Subcutaneous abdominal adipose tissue (tissue), 5 donors: ENCODE measurements around the gene TRAPPC10.

Source experiments
- H3K27ac ChIP-seq: one replicate; pipeline ENCODE4 v1.7.0; 2013; ENCODE audit warnings: low read depth, mild to moderate bottlenecking, inconsistent platforms, low read length, moderate library complexity
- H3K27me3 ChIP-seq, 5 donors: one replicate each; pipeline ENCODE4 v1.7.0; 2013; ENCODE audit warnings: low read length in 5 of 5, inconsistent platforms in 1 of 5; ENCODE audit not compliant: control insufficient read depth in 5 of 5, insufficient read depth in 4 of 5
- H3K36me3 ChIP-seq, 5 donors: one replicate each; pipeline ENCODE4 v1.7.0; 2013; ENCODE audit warnings: low read length in 5 of 5; ENCODE audit not compliant: control insufficient read depth in 5 of 5, insufficient read depth in 5 of 5
- H3K4me1 ChIP-seq, 5 donors: one replicate each; pipeline ENCODE4 v1.7.0; 2013; ENCODE audit warnings: low read length in 5 of 5, mild to moderate bottlenecking in 3 of 5, moderate library complexity in 1 of 5; ENCODE audit not compliant: control insufficient read depth in 5 of 5, insufficient read depth in 5 of 5
- H3K4me3 ChIP-seq, 5 donors: one replicate each; pipeline ENCODE4 v1.7.0; 2013; ENCODE audit warnings: low read length in 5 of 5, low read depth in 1 of 5
- H3K9ac ChIP-seq, 5 donors: one replicate each; pipeline ENCODE4 v1.7.0; 2013; ENCODE audit warnings: low read length in 5 of 5, mild to moderate bottlenecking in 4 of 5, moderate library complexity in 3 of 5
- H3K9me3 ChIP-seq, 5 donors: one replicate each; pipeline ENCODE4 v1.7.0; 2013; ENCODE audit warnings: low read length in 5 of 5; ENCODE audit not compliant: control insufficient read depth in 5 of 5
- donor health status: healthy.
- donor health status: healthy.
- donor health status: healthy.
- donor health status: healthy.
- donor health status: healthy.

The TRAPPC10 gene

DNA sequence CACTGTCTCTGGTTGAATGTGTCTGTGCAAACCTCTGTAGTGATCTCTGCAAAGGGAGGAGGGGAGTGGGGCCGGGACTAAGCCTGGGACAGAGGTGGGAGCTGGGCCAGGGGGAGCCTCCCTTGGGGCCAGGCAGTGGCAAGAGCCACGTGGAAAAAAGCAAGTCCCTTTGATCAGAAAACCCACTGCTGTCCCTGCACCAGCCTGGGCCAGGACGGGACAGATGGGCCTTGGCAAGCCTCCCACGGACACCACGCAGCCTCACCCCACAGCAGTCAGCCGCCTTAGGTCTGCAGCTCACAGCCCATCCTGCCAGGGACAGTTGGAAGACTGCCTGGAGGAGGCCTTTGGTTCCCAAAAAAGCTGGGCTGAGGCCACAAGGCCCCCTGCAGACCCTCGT, 11.7 kb upstream of the TRAPPC10 start:
- peaks cover 0 to 2% (median 0%) of the 10 kb centered on the region in 5 donors for H3K9me3 ChIP-seq
- H3K9ac ChIP-seq: no peak overlapping the region
- no peaks in the 10 kb centered on the region for H3K36me3 ChIP-seq
- no peak overlapping the region for H3K27ac ChIP-seq
- H3K4me1 ChIP-seq: peaks cover 0 to 6% (median 0%) of the 10 kb centered on the region in 5 donors
- no peak overlapping the region for H3K4me3 ChIP-seq
- H3K27me3 ChIP-seq: peaks cover 0 to 6% (median 0%) of the 10 kb centered on the region in 5 donors

DNA sequence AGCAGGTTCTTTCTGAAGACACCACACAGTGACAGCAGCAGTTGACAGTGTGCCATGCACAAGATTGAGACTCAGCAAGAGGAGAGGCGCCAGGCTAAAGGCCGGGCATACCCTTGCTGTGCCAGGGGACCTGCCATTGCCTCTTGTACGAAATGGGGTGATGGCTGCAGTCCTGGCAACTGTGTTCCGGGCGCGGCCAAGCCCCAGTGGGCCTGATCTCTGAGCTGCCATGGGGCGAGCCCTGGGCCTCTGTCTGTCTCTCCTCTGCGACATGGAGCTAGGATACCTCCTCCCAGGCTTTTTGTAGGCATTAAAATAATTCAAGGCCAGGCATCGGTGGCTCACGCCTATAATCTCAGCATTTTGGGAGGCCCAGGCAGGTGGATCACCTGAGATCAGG, 9.6 kb upstream of the TRAPPC10 start:
- no peak overlapping the region for H3K27ac ChIP-seq
- no peak overlapping the region for H3K9ac ChIP-seq
- H3K36me3 ChIP-seq: no peaks in the 10 kb centered on the region
- peaks cover 0 to 12% (median 3%) of the 10 kb centered on the region in 5 donors for H3K4me1 ChIP-seq
- H3K9me3 ChIP-seq: peaks cover 0 to 2% (median 0%) of the 10 kb centered on the region in 5 donors
- no peaks in the 10 kb centered on the region for H3K27me3 ChIP-seq
- no peak overlapping the region for H3K4me3 ChIP-seq

DNA sequence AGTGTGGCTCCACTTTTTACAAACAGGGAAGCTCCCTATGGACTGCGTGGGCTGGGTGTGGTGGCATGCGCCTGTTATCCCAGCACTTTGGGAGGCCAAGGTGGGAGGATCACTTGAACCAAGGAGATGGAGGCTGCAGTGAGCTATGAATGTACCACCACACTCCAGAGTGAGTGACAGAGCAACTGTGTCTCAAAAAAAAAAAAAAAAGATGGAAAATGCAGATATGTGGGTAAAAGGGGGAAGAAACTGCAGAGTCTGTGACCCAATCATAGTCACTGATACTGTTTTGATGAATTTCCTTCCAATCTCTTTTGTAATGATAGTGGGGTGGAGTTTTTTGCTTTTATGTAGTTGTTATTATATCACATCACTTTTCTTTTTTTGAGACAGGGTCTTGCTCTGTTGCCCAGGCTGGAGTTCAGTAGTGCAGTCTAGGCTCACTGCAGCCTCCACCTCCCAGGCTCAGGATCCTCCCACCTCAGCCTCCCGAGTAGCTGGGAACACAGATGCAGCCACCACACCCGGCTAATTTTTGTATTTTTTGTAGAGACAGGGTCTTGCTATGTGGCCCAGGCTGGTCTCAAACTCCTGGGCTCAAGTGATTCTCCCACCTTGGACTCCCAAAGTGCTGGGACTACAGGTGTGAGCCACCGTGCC, 8.7 kb upstream of the TRAPPC10 start:
- no peaks in the 10 kb centered on the region for H3K36me3 ChIP-seq
- H3K4me3 ChIP-seq: no peak overlapping the region
- no peaks in the 10 kb centered on the region for H3K27me3 ChIP-seq
- H3K4me1 ChIP-seq: peaks cover 0 to 12% (median 3%) of the 10 kb centered on the region in 5 donors
- no peak overlapping the region for H3K27ac ChIP-seq
- H3K9me3 ChIP-seq: no peaks in the 10 kb centered on the region
- no peak overlapping the region for H3K9ac ChIP-seq

DNA sequence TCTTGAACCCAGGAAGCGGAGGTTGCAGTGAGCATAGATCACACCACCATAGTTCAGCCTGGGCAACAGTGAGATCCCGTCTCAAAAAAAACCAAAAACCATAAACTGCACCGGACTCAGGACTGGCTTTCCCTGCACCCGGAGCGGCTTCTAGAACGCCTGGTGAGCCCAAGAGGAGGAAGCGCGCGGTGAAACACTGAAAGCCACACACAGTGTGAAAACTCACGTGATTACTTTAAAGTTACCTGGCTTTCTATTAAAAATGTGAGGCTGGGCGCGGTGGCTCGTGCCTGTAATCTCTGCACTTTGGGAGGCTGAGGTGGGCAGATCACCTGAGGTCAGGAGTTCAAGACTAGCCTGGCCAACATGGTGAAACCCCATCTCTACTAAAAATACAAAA, 7.0 kb upstream of the TRAPPC10 start:
- no peaks in the 10 kb centered on the region for H3K27me3 ChIP-seq
- no peaks in the 10 kb centered on the region for H3K9me3 ChIP-seq
- no peak overlapping the region for H3K27ac ChIP-seq
- H3K4me1 ChIP-seq: peaks cover 0 to 12% (median 3%) of the 10 kb centered on the region in 5 donors
- H3K4me3 ChIP-seq: no peak overlapping the region
- no peak overlapping the region for H3K9ac ChIP-seq
- no peaks in the 10 kb centered on the region for H3K36me3 ChIP-seq

DNA sequence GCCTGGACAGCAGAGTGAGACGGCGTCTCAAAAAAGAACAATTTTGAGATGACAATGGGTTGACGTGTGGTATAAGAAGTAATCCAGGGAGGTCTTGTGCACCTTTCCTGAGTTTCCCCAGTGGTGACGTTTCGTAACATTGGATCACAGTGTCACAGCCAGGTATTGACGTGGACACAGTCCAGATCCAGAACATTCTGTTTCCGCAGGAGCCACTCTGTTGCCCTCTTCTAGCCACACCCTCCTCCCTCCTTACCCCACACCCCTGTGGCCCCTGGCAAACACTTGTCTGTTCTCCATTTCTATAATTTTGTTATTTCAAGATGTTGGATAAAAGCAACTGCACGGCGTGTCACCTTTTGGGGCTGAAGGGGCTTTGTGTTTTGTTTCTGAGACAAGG, 6.5 kb upstream of the TRAPPC10 start:
- no peak overlapping the region for H3K9ac ChIP-seq
- H3K4me1 ChIP-seq: peaks cover 0 to 7% (median 3%) of the 10 kb centered on the region in 5 donors
- H3K4me3 ChIP-seq: no peak overlapping the region
- H3K9me3 ChIP-seq: no peaks in the 10 kb centered on the region
- no peaks in the 10 kb centered on the region for H3K27me3 ChIP-seq
- H3K36me3 ChIP-seq: no peaks in the 10 kb centered on the region
- H3K27ac ChIP-seq: peak overlapping the region; percentile 30

- Histone ChIP-seq H3K36me3 (no peaks in the 10 kb centered on the region), H3K27me3 (no peaks in the 10 kb centered on the region), H3K4me3 (no peak overlapping the region), H3K9ac (no peak overlapping the region), H3K27ac (peak overlapping the region; percentile 30), H3K9me3 (no peaks in the 10 kb centered on the region), H3K4me1 (peaks cover 0 to 9% (median 3%) of the 10 kb centered on the region in 5 donors)
These were observed 6.0 kb upstream of the TRAPPC10 start for GRCh38 chr21:44006017-44006619.

DNA sequence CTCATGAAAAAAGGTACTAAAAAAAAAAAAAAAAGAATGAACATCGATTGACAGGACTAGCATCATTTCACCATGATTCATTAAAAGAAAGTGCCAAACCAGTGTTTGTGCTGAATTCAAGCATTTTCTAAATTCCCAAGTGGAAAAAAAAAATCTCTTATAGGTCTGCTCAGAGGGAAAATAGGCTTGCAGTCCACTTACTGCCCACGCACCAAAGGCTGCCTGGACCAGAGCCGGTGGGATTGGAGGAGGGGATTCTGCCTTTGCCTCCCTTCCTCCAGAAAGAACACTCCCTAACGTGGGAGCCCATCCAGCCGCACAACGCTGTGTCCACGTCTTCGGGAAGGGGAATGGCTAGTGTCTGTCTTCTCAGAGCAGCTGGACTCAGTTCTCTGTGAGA, 5.5 kb upstream of the TRAPPC10 start:
- no peaks in the 10 kb centered on the region for H3K36me3 ChIP-seq
- no peak overlapping the region for H3K4me3 ChIP-seq
- no peaks in the 10 kb centered on the region for H3K9me3 ChIP-seq
- peaks cover 0 to 11% (median 3%) of the 10 kb centered on the region in 5 donors for H3K4me1 ChIP-seq
- no peak overlapping the region for H3K27ac ChIP-seq
- no peaks in the 10 kb centered on the region for H3K27me3 ChIP-seq
- no peak overlapping the region for H3K9ac ChIP-seq

- no peak overlapping the region for H3K27ac ChIP-seq
- no peaks in the 10 kb centered on the region for H3K9me3 ChIP-seq
- H3K4me1 ChIP-seq: peaks cover 0 to 37% (median 29%) of the 10 kb centered on the region in 5 donors
- H3K36me3 ChIP-seq: no peaks in the 10 kb centered on the region
- no peaks in the 10 kb centered on the region for H3K27me3 ChIP-seq
- no peak overlapping the region for H3K4me3 ChIP-seq
- no peak overlapping the region for H3K9ac ChIP-seq
These were observed 1.7 kb upstream of the TRAPPC10 start for GRCh38 chr21:44010429-44010828.

DNA sequence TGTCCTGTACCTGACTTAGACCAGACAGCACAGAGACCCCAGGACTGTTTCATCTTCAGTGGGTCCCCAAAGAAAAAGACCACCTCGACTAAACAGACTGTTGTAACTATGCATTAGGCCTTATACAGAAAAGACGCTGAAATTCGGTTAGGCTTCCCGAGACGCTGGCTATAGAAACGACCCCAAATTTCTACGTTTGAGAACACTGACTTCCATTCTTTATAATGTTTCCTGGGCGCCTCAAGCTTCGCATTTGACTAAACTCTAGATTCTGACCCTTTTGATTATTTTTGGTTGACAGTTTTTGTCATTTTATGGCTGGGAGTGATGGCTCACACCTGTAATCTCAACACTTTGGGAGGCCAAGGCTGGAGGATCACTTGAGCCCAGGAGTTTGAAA, 986 bp upstream of the TRAPPC10 start:
- H3K4me3 ChIP-seq: peak overlapping the region in 4 of 5 donors; percentile 4 to 82 (median 79)
- H3K36me3 ChIP-seq: no peaks in the 10 kb centered on the region
- no peaks in the 10 kb centered on the region for H3K27me3 ChIP-seq
- H3K27ac ChIP-seq: peak overlapping the region; percentile 62
- peaks cover 0 to 43% (median 35%) of the 10 kb centered on the region in 5 donors for H3K4me1 ChIP-seq
- H3K9me3 ChIP-seq: no peaks in the 10 kb centered on the region
- peak overlapping the region in 2 of 5 donors; percentile 11 to 83 for H3K9ac ChIP-seq
